Thyroid gland (tissue), 4 donors: ENCODE measurements around the gene ACAD10. TPM values are rescaled to one million over a fixed set of nuclear protein-coding genes. Genes with fewer than 3 reads are reported as not detected.
"Not testable (repeated sequence)": the region's sequence is repeated elsewhere in the genome, so short reads cannot be mapped to it uniquely, and the experiment has no call there.

Source experiments
- DNase-seq, 2 donors: peaks; one replicate each; pipeline ENCODE4 v3.0.0-alpha.2; 2019
- H3K27ac ChIP-seq, 3 donors: fragments of 200-600 bp; sonication (generic); 1 replicate in 2 of 3; 2 replicates in 1 of 3; pipeline ENCODE4 v1.5.1; 2016 to 2019; ENCODE audit warnings: mild to moderate bottlenecking in 1 of 3, moderate library complexity in 1 of 3
- H3K27me3 ChIP-seq: fragments of 200-600 bp; sonication (generic); one replicate; pipeline ENCODE4 v1.5.1; 2019
- H3K36me3 ChIP-seq, 2 donors: fragments of 200-600 bp; sonication (generic); one replicate each; pipeline ENCODE4 v1.5.1; 2016 to 2019
- H3K4me1 ChIP-seq, 2 donors: fragments of 200-600 bp; sonication (generic); one replicate each; pipeline ENCODE4 v1.5.1; 2017 to 2019
- H3K4me3 ChIP-seq, 3 donors: fragments of 200-600 bp; sonication (generic); replicated peaks in 1 of 3; 1 replicate in 2 of 3; 2 replicates in 1 of 3; pipeline ENCODE4 v1.5.1; 2016; ENCODE audit warnings: mild to moderate bottlenecking in 1 of 3
- H3K9me3 ChIP-seq: fragments of 200-600 bp; sonication (generic); one replicate; pipeline ENCODE4 v1.5.1; 2017
- CTCF ChIP-seq, 6 experiments: fragments of 200-600 bp in 3 of 6; fragments of 450-650 bp in 3 of 6; sonication (generic) in 3 of 6; IDR thresholded peaks; one replicate each; pipeline ENCODE4 v1.5.1; 2016 to 2019; ENCODE audit warnings: antibody characterized with exemption in 6 of 6, mild to moderate bottlenecking in 2 of 6, inconsistent platforms in 1 of 6, moderate library complexity in 1 of 6
- POLR2A ChIP-seq, 2 donors: fragments of 450-650 bp; IDR thresholded peaks; one replicate each; pipeline ENCODE4 v1.6.1; 2017; ENCODE audit warnings: antibody characterized with exemption in 2 of 2, mild to moderate bottlenecking in 2 of 2, moderate library complexity in 1 of 2
- whole genome bisulfite sequencing, 2 donors: methylation state at CpG; one replicate each; pipeline ENCODE4 v1.1.5; 2017; 5-methylcytosine and 5-hydroxymethylcytosine counted together
- intact Hi-C: fragments of 100-400 bp; cut with DNase I; formaldehyde crosslinking; loops from one replicate; pipeline ENCODE4 v1.15.1; 2023
- total RNA-seq, 4 donors: library from RNA; depleted of rRNA; stranded (reverse); fragments of >200 nt; gene quantifications; one replicate each; pipeline ENCODE4 v1.2.3, GENCODE V29; 2016

The ACAD10 gene
- total RNA-seq, 4 donors from 2014 or later, result 43.0 to 65.5 (median 52.8) TPM

GRCh38 chr12:111693818-111694217 is 8.0 kb downstream of the ACAD10 start:
- no peak for TF ChIP-seq POLR2A (IDR thresholded peaks at IDR 0.05)
- no peak for TF ChIP-seq CTCF (IDR thresholded peaks at IDR 0.05)
- no peak overlapping the region for H3K27ac ChIP-seq
- H3K4me3 ChIP-seq, result no peak overlapping the region
- H3K36me3 ChIP-seq, result peaks cover 14 to 44% of the 10 kb centered on the region in 2 donors
- 95% methylated on average over 5 of the region's 5 CpGs for WGBS, 2 donors
- DNase-seq, result no peak
- no peaks in the 10 kb centered on the region for H3K27me3 ChIP-seq
- no peaks in the 10 kb centered on the region for H3K4me1 ChIP-seq
- H3K9me3 ChIP-seq, result no peaks in the 10 kb centered on the region
- intact Hi-C loops, result no loop called here

- H3K27me3 ChIP-seq, result no peaks in the 10 kb centered on the region
- no peaks in the 10 kb centered on the region for H3K9me3 ChIP-seq
- no peak for DNase-seq
- no peaks in the 10 kb centered on the region for H3K4me1 ChIP-seq
- H3K27ac ChIP-seq, result no peak overlapping the region
- 92 to 93% methylated on average over 2 of the region's 2 CpGs for WGBS, 2 donors
- peaks cover 1 to 39% of the 10 kb centered on the region in 2 donors for H3K36me3 ChIP-seq
- H3K4me3 ChIP-seq, result no peak overlapping the region
- intact Hi-C loops, result no loop called here
- no peak for TF ChIP-seq CTCF (IDR thresholded peaks at IDR 0.05)
- no peak for TF ChIP-seq POLR2A (IDR thresholded peaks at IDR 0.05)
These were observed 14.1 kb downstream of the ACAD10 start for GRCh38 chr12:111699962-111700361.

GRCh38 chr12:111705672-111706071 is 19.8 kb downstream of the ACAD10 start:
- no peaks in the 10 kb centered on the region for H3K27me3 ChIP-seq
- 91 to 93% methylated on average over 5 of the region's 5 CpGs for WGBS, 2 donors
- no peak for DNase-seq
- TF ChIP-seq POLR2A (IDR thresholded peaks at IDR 0.05), result no peak
- TF ChIP-seq CTCF (IDR thresholded peaks at IDR 0.05), result no peak
- H3K9me3 ChIP-seq, result no peaks in the 10 kb centered on the region
- H3K4me1 ChIP-seq, result no peaks in the 10 kb centered on the region
- H3K4me3 ChIP-seq, result no peak overlapping the region
- peaks cover 15 to 36% of the 10 kb centered on the region in 2 donors for H3K36me3 ChIP-seq
- H3K27ac ChIP-seq, result no peak overlapping the region
- intact Hi-C loops, result no loop called here

GRCh38 chr12:111706145-111706544 is 20.3 kb downstream of the ACAD10 start:
- Histone ChIP-seq H3K4me3 (no peak overlapping the region), H3K4me1 (no peaks in the 10 kb centered on the region), H3K27ac (no peak overlapping the region), H3K27me3 (no peaks in the 10 kb centered on the region), H3K36me3 (peaks cover 19 to 34% of the 10 kb centered on the region in 2 donors), H3K9me3 (no peaks in the 10 kb centered on the region)
- 91 to 93% methylated on average over 6 of the region's 6 CpGs for WGBS, 2 donors
- DNase-seq, result no peak
- intact Hi-C loops, result no loop called here
- TF ChIP-seq CTCF (IDR thresholded peaks at IDR 0.05) (no peak), POLR2A (IDR thresholded peaks at IDR 0.05) (no peak)

- DNase-seq, result peak; percentile 46 to 65
- Histone ChIP-seq H3K9me3 (no peaks in the 10 kb centered on the region), H3K4me1 (peaks cover 0 to 4% of the 10 kb centered on the region in 2 donors), H3K27ac (no peak overlapping the region), H3K27me3 (no peaks in the 10 kb centered on the region), H3K4me3 (no peak overlapping the region), H3K36me3 (peaks cover 10 to 20% of the 10 kb centered on the region in 2 donors)
- 43% methylated on average over 4 of the region's 4 CpGs for WGBS, 2 donors
- intact Hi-C loops, result no loop called here
- no peak for TF ChIP-seq POLR2A (IDR thresholded peaks at IDR 0.05)
- TF ChIP-seq CTCF (IDR thresholded peaks at IDR 0.05), result no peak
These were observed 29.4 kb downstream of the ACAD10 start for GRCh38 chr12:111715279-111715678.

GRCh38 chr12:111719316-111719715 is 33.5 kb downstream of the ACAD10 start:
- DNase-seq, H3K4me3 ChIP-seq, intact Hi-C loops, H3K9me3 ChIP-seq, H3K27me3 ChIP-seq, H3K36me3 ChIP-seq, H3K27ac ChIP-seq, H3K4me1 ChIP-seq: not testable (repeated sequence)
- 93 to 97% methylated on average over 10 of the region's 10 CpGs for WGBS, 2 donors
